SU-DHL-6 (cell line): ENCODE results near the gene PDE4D.

Source experiments
- EZH2phosphoT487 ChIP-seq: fragments of 200-600 bp; sonication (generic), shearing (Covaris generic); conservative IDR thresholded peaks from 2 replicates; pipeline ENCODE4 v1.6.1; 2018; ENCODE audit warnings: mild to moderate bottlenecking, antibody characterized with exemption, low read length, moderate library complexity, mixed read lengths
- TF ChIP-seq, protein P1 (sequence below): fragments of 200-600 bp; sonication (generic); IDR thresholded peaks from one replicate; pipeline ENCODE4 v1.5.1; 2017; ENCODE audit warnings: antibody characterized with exemption, mild to moderate bottlenecking, low read length, moderate library complexity; ENCODE audit not compliant: insufficient read depth, poor library complexity, severe bottlenecking

DNA sequence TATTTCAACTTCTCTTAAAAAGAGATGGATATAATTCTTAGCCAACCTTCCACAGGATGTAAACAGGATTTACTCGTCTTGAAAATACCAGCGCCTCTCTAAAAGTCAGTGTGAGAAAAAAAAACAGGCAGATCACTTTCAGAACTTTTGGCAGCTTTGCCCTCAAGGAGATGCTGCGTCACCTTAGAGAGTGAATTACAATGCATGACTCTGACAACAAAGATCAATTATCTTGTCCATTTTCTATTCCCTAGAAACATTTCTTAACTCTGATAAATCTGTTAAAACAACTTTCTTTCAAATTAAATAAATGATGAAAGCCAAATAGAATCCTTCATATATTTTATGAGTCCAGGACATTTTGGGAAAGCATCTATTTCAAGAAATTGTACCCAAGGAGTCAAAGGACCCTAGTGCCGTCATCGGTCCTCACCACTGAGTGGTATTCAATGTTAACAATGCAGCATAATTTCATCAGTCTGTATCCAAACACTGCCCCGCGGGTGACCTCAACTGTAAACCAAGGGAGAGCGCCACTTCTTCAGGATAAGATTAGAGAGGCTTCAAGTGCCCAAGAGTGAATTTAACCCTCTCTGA lies 536.0 kb downstream of the PDE4D start:
- TF ChIP-seq, protein P1, sequence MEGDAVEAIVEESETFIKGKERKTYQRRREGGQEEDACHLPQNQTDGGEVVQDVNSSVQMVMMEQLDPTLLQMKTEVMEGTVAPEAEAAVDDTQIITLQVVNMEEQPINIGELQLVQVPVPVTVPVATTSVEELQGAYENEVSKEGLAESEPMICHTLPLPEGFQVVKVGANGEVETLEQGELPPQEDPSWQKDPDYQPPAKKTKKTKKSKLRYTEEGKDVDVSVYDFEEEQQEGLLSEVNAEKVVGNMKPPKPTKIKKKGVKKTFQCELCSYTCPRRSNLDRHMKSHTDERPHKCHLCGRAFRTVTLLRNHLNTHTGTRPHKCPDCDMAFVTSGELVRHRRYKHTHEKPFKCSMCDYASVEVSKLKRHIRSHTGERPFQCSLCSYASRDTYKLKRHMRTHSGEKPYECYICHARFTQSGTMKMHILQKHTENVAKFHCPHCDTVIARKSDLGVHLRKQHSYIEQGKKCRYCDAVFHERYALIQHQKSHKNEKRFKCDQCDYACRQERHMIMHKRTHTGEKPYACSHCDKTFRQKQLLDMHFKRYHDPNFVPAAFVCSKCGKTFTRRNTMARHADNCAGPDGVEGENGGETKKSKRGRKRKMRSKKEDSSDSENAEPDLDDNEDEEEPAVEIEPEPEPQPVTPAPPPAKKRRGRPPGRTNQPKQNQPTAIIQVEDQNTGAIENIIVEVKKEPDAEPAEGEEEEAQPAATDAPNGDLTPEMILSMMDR: no peak
- no peak for TF ChIP-seq EZH2phosphoT487
